ENCODE results near the gene AP1M1.
"Not testable (repeated sequence)": the region's sequence is repeated elsewhere in the genome, so short reads cannot be mapped to it uniquely, and the experiment has no call there.

The AP1M1 gene

DNA sequence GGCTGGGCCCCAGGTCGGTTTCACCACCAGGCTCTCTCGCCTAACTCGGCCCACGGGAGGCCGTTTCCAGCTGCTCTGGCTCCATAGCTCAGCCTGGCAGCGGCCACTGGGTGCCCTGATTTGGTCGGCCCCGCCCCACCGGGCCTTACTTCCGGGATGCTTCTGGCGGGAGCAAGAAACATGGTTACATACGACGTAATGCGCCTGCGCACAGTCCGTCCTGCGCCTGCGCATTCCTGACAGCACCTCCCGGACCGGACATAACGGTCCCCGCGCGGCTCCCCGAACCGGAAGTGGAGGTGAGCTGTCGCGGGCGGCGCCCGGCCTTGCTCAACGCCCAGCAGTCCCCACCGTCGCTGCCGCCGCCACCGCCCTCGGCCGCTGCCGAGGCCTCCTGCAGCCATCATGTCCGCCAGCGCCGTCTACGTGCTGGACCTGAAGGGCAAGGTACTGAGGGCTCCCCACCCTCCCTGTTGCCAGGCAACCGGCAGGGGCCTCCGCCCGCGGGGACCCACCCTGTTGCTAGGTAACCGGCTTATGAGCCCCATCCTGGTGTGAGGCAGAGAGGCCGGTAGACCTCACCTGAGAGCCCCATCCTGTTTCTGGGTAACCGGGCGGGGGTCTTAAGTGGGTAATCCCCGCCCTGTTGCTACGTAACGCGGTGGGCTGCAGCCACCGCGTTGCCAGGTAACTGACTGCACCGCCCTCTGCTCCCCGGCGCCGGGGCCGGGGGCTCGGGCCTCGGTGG, at the start of gene AP1M1:
TSS of gene AP1M1 (plus strand) at position 290 of the 748 bp plus-strand sequence. CDS start at position 406, 116 bp downstream.
- peak; percentile 97 to 98 for DNase-seq (ENCODE audit: low read depth in 2 of 2, low spot score in 1 of 2)

DNA sequence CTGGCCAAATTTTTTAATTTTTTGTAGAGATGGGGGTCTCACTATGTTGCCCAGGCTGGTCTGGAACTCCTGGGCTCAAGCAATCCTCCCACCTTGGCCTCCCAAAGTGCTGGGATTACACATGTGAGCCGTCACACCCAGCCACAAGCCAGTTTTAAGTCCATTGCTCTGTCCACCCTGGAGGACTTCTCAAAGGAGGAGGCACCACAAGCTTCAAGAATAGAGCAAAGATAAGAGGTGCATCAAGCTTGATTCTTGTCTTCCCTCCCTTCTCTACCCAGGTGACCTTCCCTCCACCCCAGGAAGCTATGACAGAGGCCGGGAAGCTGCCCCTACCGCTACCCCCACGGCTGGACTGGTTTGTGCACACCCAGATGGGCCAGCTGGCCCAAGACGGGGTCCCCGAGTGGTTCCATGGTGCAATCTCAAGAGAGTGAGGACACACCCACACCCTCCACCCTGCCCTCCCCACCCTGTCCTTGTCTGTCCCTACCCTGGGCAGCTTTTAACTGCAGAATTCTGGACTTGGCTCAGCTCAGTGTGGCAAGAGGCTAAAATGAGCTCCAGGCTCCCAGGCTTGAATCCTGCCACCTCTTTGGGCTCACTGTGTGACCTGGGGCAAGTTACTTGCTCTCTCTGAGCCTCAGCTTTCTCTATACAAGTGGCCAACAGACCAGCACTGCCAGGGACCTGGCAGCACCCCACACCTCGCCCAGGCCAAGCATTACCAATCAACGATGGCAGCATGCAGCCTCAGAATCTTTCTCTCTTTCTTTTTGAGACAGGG, 49.1 kb upstream of the AP1M1 start:
- DNase-seq (ENCODE audit: low read depth in 2 of 2, low spot score in 1 of 2), result no peak

DNA sequence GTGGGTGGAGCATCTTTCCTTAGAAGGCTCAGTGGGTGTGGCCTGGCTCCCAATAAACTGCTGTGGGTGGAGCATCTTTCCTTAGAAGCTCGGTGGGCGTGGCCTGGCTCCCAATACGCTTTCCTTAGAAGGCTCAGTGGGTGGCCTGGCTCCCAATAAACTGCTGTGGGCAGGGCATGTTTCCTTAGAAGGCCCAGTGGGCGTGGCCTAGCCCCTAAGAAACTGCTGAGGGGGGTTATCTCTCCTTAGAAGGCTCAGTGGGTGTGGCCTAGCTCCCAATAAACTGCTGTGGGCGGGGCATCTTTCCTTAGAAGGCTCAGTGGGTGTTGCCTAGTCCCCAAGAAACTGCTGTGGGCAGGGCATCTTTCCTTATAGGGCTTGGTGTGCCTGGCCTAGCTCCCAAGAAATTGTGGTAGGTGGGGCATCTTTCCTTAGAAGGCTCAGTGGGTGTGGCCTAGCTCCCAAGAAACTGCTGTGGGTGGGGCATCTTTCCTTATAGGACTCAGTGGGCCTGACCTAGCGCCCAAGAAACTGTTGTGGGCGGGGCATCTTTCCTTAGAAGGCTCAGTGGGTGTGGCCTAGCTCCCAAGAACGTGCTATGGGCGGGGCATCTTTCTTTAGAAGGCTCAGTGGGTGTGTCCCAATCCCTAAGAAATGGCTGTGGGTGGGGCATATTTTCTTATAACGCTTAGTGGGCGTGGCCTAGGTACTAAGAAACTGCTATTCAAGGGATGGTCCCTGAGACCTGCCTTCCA, 44.0 kb upstream of the AP1M1 start:
- DNase-seq (ENCODE audit: low read depth in 2 of 2, low spot score in 1 of 2), result no peak

DNA sequence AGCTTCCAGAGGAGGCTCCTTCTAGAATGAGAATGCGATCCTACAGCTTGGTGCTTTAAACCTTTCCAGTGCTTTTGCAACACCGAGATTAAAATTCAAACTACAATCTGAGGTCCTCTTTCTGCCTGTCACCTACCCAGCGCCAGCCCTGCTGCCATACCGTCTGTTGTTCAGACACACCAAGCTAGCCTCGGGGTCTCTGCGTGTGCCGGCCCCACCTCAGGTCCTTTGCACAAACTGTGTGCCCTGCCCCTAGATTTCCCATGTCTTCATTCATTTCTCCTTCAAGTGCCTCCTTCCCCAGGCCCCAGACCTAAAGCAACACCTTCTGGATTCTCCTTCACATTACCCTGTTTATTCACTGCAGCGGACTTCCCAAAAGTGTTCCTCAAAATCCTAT, 43.2 kb upstream of the AP1M1 start:
- DNase-seq (ENCODE audit: low read depth in 2 of 2, low spot score in 1 of 2), result no peak

DNA sequence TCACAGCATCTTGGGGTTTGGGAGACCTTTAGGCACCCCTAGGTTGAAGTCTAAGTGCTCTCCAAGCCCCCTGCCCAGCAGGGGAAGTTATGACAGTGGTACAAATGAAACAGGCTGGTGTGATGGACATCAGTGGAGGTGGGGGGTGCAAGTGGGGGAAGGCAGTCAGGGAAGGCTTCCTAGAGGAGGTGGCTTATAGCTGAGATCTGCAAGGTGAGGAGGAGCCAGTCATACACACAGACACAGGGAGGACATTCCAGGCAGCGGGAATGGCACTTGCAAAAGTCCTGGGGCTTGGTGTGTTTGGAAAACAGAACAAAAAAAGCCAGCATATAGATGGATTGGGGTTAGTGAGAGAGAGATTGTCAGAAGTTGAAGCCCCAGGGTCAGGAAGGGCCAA, 42.6 kb upstream of the AP1M1 start:
- no peak for DNase-seq (ENCODE audit: low read depth in 2 of 2, low spot score in 1 of 2)

DNA sequence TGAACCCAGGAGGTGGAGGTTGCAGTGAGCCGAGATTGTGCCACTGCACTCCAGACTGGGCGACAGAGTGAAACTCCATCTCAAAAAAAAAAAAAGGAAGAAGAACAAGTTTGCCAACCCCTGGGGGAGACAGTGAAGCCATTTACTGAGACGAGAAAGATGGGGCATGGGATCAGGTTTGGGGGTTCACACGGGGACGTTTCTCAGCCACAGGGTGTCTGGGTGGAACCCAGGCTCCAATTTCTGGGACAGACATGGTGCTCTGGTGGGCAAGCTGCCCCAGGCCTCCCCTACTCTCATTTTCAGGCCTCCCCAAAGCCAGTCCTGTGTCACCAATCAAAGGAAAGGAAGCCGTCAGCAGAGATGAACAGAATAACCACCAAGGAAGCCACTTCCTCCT, 40.8 kb upstream of the AP1M1 start:
- no peak for DNase-seq (ENCODE audit: low read depth in 2 of 2, low spot score in 1 of 2)

DNA sequence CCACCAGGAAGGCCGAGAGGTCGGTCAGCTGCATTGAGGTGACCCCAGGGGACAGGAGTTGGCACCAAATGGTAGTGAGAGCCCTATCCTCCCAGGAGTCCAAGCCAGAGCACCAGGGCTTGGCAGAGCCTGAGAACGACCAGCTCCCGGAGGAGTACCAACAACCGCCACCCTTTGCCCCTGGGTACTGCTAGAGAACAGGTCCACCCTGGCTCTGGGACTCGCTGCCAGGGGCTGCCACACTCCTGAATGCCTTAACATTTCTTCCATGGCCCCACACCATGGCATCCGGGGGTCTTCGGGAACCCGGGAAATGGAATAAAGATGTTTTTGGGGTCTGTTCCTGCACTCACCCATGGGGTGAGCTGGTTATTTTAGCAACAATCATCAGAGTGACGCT, 40.1 kb upstream of the AP1M1 start:
- no peak for DNase-seq (ENCODE audit: low read depth in 2 of 2, low spot score in 1 of 2)

DNA sequence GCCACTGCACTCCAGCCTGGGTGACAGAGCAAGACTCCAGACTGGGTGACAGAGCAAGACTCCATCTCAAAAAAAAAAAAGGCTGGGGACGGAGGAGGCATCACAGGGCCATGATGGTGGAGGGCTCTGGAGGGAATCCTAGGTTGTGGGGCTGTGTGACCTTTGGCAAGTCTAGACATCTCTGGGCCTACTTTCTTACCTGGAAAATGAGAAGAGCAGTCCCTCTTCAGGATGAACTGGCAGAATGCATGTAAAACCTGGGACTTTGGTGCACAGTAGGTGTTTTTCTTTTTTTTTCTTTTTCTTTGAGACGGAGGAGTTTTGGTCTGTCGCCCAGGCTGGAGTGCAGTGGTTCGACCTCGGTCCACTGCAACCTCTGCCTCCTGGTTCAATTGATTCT, 38.1 kb upstream of the AP1M1 start:
- DNase-seq (ENCODE audit: low read depth in 2 of 2, low spot score in 1 of 2), result no peak

DNA sequence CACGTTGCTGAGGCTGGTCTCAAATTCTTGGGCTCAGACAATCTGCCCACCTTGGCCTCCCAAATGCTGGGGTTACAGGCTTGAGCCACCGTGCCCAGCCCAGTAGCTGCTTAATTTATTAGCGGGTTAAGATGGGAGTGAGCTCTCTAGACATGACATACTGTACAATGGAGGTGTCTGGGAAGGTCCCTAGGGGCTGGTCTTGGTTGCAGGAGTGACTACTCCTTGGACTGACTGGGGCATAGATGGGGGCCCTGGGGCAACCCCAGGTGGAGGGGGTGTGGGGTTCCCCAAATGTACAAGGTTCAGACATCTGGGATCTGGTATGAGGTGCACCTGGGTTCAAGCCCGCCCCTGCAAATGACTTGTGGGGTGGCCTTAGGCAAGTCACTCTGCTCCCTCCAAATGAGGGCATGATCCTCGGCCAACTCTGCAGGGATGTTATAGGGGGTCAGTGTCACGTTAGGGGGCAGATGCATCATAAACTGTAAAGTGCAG, 37.2 kb upstream of the AP1M1 start:
- DNase-seq (ENCODE audit: low read depth in 2 of 2, low spot score in 1 of 2), result no peak

DNA sequence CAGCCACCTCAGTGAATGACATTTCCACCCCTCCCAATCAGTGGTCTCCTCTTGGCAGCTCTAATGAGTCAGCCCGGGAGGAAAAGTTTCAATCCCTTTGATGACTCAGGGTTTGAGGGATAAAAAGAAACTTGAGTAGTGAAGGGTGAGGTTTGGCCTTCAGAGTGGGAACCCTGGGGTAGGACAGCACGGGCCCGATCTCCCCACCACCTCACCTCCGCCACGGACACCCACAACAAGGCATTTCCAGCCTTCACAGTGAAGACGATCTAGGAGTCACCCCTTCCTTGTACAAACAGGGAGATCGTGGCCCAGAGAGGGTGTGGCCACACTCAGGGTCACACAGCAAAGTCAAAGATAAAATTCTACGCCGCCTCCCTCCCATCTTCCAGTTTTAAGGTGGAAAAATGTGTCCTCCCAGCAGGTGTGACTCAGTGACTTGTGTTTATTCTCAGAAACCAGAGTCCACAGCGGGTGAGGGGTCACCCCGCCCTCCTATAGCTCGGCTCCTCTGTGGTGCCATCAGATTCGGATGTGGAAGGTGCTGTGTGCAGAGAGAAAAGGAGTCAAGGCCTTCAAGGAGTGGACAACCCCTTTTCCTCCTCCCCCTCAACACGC, 36.7 kb upstream of the AP1M1 start:
- no peak for DNase-seq (ENCODE audit: low read depth in 2 of 2, low spot score in 1 of 2)

DNA sequence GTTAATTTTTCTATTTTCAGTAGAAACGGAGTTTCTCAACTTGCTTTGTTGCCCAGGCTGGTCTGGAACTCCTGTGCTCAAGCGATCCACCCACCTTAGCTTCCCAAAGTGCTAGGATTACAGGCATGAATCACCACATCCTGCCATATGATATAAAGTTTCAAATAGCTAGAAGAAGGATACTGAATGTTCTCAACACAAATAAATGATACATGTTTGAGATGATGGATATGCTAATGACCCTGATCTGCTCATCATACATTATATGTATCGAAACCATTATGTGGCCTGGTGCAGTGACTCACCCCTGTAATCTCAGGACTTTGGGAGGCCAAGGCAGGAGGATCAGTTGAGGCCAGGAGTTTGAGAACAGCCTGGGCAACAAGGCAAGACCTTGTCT, 35.9 kb upstream of the AP1M1 start:
- DNase-seq (ENCODE audit: low read depth in 2 of 2, low spot score in 1 of 2), result no peak

DNA sequence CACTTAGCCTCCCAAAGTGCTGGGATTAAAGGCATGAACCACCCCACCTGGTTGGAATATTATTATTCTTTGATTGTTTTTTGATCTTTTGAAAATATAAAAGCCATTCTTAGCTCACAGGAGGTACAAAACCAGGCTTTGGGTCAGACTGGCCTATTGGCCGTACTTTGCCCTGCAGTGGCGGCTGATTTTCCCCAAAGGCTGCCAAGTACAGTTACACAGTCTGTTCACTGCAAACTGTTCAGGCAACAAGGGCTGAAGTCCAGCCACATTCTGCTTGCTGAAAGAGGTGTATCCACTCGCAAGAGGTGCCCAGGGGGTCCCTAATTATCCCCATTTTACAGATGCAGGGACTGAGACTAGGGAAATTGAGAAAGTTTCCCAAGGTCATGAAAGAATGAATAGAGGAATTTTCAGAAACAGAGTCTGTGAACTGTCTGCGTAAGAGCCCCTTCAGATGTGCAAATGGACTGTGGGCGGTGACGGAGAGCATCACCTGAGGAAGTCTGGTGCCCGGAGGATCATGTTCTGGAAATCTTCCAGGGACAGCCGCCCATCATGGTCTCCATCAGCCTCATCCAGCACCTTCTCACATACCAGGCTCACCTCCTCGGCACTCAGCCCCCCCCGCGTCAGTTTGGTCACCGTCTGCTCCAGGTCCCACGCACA, 33.4 kb upstream of the AP1M1 start:
- no peak for DNase-seq (ENCODE audit: low read depth in 2 of 2, low spot score in 1 of 2)

DNA sequence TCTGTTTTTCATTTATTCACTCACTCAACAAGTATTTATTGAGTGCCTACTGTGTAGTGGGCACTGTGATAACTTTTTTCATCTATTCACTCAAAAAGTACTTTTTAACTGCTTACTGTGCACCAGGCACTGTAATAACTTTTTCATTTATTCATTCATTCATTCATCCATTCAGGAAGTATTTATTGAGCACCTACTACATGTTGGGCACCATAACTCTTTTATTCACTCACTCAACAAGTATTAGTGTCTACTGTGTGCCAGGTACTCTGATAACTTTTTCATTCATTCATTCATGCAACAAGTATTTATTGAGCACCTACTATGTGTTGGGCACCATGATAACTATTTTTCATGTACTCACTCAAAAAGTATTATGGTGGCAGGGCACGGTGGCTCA, 31.3 kb upstream of the AP1M1 start:
- no peak for DNase-seq (ENCODE audit: low read depth in 2 of 2, low spot score in 1 of 2)

DNA sequence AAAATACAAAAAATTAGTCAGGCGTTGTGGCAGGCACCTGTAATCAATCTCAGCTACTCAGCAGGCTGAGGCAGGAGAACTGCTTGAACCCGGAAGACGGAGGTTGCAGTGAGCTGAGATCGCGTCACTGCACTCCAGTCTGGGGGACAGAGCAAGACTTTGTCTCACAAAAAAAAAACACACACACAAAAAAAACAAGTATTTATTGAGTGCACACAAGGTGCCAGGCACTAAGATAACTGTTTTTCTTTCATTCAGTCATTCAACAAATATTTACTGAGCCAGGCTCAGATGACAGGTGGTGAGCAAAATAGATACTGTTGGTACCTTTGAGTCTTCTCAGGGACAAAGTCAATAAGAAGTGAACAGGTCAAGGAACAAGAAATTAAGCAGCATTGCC, 30.7 kb upstream of the AP1M1 start:
- no peak for DNase-seq (ENCODE audit: low read depth in 2 of 2, low spot score in 1 of 2)

DNA sequence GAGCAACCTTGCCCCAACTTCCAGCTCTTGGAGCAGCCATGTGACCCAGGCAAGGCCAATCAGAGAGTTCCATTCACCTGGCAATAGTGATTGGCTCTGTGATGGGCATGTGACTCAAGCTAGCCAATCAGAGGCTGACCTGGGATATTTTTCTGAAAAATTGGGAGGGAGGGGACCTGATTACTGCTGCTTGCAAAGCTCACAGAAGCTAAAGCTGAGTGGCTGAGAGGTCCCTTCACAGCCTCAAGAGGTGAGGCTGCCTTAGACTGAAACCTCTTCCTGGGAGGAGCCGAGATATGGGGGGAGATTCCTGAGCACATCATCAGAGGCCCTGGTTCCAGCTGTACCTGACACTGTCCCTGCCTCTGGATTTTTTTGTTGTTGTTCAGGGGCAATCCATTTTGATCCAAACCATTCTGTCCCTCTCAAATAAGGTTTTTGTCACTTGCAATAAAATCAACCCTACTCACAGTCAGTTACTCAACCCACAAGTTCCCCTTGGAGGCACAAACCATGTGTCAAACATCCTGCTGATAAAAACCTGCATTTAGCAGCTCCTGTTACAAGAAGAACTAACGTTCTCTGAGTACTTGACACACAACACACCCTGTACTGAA, 29.1 kb upstream of the AP1M1 start:
- DNase-seq (ENCODE audit: low read depth in 2 of 2, low spot score in 1 of 2), result no peak

DNA sequence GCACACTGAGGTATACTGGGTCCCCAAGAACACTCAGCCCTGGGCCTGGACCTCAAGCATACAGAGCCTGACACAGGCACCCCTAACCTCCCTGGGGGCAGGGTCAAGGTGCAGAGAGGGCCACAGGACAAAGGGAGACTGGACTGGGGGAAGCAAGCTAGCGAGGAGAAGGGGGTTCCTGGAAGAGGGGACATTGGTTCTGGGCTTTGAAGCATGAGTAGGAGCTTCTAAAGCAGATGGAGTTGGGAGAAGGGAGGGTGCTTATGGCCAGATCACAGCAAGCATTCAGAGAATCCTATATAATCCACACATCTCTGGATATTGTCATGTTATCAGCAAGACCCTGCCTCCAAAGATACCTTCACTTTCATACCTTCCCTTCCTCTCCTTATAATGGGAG, 27.6 kb upstream of the AP1M1 start:
- DNase-seq (ENCODE audit: low read depth in 2 of 2, low spot score in 1 of 2), result no peak

DNA sequence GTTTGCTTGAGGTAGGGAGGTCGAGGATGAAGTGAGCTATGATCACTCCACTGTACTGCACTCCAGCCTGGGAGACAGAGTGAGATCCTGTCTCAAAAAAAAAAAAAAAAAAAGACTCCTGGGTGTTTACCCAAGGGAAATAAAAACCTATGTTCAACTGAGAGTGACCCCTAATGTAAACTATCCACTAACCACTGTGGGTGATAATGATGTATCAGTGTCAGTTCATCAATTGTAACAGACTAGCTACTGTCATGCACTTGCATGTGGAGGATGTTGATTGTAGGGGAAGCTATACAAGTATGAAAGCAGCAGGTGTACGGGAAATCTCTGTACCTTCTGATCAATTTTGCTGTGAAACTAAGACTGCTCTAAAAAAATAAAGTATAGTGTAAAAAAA, 21.8 kb upstream of the AP1M1 start:
- DNase-seq (ENCODE audit: low read depth in 2 of 2, low spot score in 1 of 2), result no peak

DNA sequence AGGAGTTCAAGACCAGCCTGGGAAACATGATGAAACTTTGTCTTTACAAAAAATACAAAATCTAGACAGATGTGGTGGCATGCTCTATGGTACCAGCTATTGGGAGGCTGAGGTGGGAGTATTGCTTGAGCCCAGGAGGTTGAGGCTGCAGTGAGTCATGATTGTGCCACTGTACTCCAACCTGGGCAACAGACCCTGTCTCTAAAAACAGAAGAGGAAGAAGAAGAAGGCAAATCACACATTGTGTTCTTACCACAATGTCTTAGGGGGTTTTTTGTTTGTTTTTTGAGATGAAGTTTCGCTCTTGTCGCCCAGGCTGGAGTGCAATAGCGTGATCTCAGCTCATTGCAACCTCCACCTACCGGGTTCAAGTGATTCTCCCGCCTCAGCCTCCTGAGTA, 18.8 kb upstream of the AP1M1 start:
- not testable (repeated sequence) for DNase-seq (ENCODE audit: low read depth in 2 of 2, low spot score in 1 of 2)

DNA sequence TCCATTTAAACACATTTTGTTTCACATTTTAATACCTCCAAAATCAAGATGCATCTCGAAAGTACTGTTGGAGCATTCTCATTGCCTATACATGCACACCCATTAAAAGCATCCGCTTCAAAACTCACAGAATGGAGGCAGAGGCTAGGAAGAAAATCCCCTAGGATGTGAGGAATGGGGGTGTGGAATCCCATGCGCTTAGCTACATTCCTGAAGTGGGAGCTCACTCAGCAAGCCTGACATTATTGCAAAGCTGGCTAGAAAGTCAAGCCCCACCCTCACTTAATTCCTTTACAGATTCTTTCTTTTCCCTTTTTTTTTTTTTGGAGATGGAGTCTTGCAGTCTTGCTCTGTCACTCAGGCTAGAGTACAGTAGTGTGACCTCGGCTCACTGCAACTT, 17.1 kb upstream of the AP1M1 start:
- DNase-seq (ENCODE audit: low read depth in 2 of 2, low spot score in 1 of 2), result no peak

DNA sequence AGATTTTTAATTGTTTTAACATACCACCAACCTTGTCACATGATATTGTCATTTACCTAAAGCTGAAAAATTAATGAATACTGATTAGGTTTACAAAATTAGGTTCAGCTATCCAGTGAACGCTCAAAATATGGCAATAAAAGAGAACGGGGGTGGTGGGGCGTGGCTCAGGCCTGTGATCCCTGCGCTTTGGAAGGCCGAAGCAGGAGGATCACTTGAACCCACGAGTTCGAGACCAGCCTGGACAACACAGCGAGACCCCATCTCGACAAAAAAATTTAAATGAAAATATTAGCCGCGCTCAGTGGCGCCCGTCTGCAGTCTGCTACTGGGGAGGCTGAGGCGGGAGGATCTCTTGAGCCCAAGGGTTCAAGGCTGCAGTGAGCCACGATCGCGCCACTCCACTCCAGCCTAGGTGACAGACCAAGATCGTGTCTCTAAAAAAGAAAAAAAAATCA, 13.0 kb upstream of the AP1M1 start:
- DNase-seq (ENCODE audit: low read depth in 2 of 2, low spot score in 1 of 2), result no peak
